Sigmoid colon (tissue), 7 donors: ENCODE results near the gene KMT2E. TPM values are rescaled to one million over a fixed set of nuclear protein-coding genes. Genes with fewer than 3 reads are reported as not detected.

Experiments used
- DNase-seq: peaks from one replicate; pipeline ENCODE4 v3.0.0-alpha.2; 2019
- H3K27ac ChIP-seq, 4 donors: fragments of 200-600 bp; sonication (generic); one replicate each; pipeline ENCODE4 v1.5.1; 2016 to 2019; ENCODE audit warnings: mild to moderate bottlenecking in 1 of 4
- H3K27me3 ChIP-seq, 3 donors: fragments of 200-600 bp; sonication (generic); one replicate each; pipeline ENCODE4 v1.5.1; 2019; ENCODE audit warnings: mild to moderate bottlenecking in 1 of 3
- H3K36me3 ChIP-seq, 4 donors: fragments of 200-600 bp; sonication (generic); one replicate each; pipeline ENCODE4 v1.5.1; 2016 to 2019
- H3K4me1 ChIP-seq, 4 donors: fragments of 200-600 bp; sonication (generic); one replicate each; pipeline ENCODE4 v1.5.1; 2017 to 2019
- H3K4me3 ChIP-seq, 4 donors: fragments of 200-600 bp; sonication (generic); one replicate each; pipeline ENCODE4 v1.5.1; 2017 to 2019; ENCODE audit warnings: mild to moderate bottlenecking in 2 of 4, moderate library complexity in 1 of 4
- H3K9me3 ChIP-seq, 4 donors: fragments of 200-600 bp in 3 of 4; sonication (generic) in 3 of 4; one replicate each; pipeline versions ENCODE4 v1.5.1 to v1.6.1; 2013 to 2019
- EP300 ChIP-seq, 4 donors: sonication (generic); formaldehyde crosslinking; IDR thresholded peaks; one replicate each; pipeline ENCODE4 v1.6.1; 2017; ENCODE audit warnings: antibody characterized with exemption in 4 of 4
- POLR2A ChIP-seq, 2 donors: fragments of 450-650 bp; IDR thresholded peaks; one replicate each; pipeline ENCODE4 v1.6.1; 2016; ENCODE audit warnings: antibody characterized with exemption in 2 of 2, mild to moderate bottlenecking in 2 of 2, moderate library complexity in 2 of 2
- POLR2AphosphoS5 ChIP-seq, 4 donors: sonication (generic); formaldehyde crosslinking; IDR thresholded peaks; one replicate each; pipeline ENCODE4 v1.6.1; 2017; ENCODE audit warnings: antibody characterized with exemption in 4 of 4
- WGBS, 2 donors: extraction: QIAGEN DNeasy Blood & Tissue Kit; methylation state at CpG; one replicate each; pipeline ENCODE4 v1.1.7; 2013; 5-methylcytosine and 5-hydroxymethylcytosine counted together
- intact Hi-C: fragments of 100-400 bp; cut with DNase I; formaldehyde crosslinking; loops from one replicate; pipeline ENCODE4 v1.15.1; 2023
- polyA plus RNA-seq, 3 donors: library from polyadenylated mRNA; stranded (reverse); fragments of 200-250 nt; gene quantifications; one replicate each; pipeline ENCODE4 v1.2.3, GENCODE V29; 2013
- total RNA-seq, 4 donors: library from RNA; depleted of rRNA; stranded (reverse); fragments of >200 nt; gene quantifications; one replicate each; pipeline ENCODE4 v1.1.0, GENCODE V29; 2016
- TF ChIP-seq, protein P1 (sequence below), 4 experiments: fragments of 450-650 bp in 3 of 4; fragments of 200-600 bp in 1 of 4; IDR thresholded peaks; one replicate each; pipeline ENCODE4 v1.5.1; 2016 to 2019; ENCODE audit warnings: antibody characterized with exemption in 4 of 4, mild to moderate bottlenecking in 3 of 4, moderate library complexity in 2 of 4
- donor health status: healthy with polysubstance abuse.
- donor health status: Bipolar disorder and iron deficiency.
- donor health status: healthy.

The KMT2E gene
- total and polyA plus RNA-seq, 7 donors, result 20.6 to 109 (median 84.7) TPM

DNA sequence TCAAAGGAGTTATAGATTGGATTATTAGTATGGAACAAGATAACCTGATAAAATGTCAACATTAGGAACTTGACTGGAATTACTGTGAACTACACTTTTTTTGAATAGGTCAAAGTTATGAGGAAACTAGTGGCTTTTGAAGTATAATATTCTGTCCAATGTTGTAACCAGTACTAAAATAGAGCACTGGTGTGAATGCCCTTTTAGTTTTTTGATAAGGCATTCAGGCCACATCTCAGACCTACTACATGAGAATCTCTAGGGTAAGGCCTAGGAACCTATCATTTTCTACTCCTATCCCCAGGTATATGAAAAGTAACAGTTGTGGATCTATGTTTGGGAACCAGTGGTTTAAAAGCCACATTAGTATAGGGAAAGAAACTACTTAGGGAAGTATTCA lies 16.4 kb downstream of the KMT2E start:
- Histone ChIP-seq H3K27me3 (no peaks in the 10 kb centered on the region), H3K4me1 (peaks cover 0 to 71% (median 52%) of the 10 kb centered on the region in 4 donors), H3K36me3 (no peaks in the 10 kb centered on the region), H3K4me3 (no peak overlapping the region), H3K27ac (no peak overlapping the region), H3K9me3 (no peaks in the 10 kb centered on the region)
- no peak for DNase-seq
- intact Hi-C loops, result no loop called here
- TF ChIP-seq POLR2A (IDR thresholded peaks at IDR 0.05) (no peak), POLR2AphosphoS5 (IDR thresholded peaks at IDR 0.05) (no peak), EP300 (IDR thresholded peaks at IDR 0.05) (no peak)
- TF ChIP-seq, protein P1, sequence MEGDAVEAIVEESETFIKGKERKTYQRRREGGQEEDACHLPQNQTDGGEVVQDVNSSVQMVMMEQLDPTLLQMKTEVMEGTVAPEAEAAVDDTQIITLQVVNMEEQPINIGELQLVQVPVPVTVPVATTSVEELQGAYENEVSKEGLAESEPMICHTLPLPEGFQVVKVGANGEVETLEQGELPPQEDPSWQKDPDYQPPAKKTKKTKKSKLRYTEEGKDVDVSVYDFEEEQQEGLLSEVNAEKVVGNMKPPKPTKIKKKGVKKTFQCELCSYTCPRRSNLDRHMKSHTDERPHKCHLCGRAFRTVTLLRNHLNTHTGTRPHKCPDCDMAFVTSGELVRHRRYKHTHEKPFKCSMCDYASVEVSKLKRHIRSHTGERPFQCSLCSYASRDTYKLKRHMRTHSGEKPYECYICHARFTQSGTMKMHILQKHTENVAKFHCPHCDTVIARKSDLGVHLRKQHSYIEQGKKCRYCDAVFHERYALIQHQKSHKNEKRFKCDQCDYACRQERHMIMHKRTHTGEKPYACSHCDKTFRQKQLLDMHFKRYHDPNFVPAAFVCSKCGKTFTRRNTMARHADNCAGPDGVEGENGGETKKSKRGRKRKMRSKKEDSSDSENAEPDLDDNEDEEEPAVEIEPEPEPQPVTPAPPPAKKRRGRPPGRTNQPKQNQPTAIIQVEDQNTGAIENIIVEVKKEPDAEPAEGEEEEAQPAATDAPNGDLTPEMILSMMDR (IDR thresholded peaks at IDR 0.05), result no peak

DNA sequence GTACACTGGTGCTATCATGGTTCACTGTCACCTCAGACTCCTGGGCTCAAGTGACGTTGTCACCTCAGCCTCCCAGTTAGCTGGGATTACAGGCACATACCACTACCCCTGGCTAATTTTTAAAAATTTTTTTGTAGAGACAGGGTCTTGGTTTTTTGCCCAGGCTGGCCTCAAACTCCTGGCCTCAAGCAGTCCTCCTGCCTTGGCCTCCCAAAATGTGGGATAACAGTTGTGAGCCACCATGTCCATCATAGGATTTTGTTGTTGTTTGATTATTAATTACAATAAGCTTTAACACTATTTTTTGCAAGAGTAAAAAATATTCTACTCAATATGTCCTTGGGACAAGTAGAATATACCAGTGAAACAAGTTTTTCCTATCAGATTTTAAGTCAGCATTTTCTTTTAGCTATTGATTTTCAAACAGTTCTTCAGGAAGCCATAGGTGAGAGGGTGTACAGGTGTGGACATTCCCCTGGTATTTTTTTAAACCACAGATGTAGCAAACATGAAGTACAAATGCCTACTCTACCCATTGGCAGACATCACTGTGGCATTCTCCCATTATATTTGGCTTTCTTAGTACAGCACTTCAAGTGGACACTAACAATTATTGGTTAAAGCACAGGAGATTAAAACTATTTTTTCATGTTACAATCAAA lies 18.7 kb downstream of the KMT2E start:
- no peak overlapping the region for H3K27ac ChIP-seq
- H3K36me3 ChIP-seq, result no peaks in the 10 kb centered on the region
- TF ChIP-seq, protein P1 (IDR thresholded peaks at IDR 0.05), result no peak
- TF ChIP-seq EP300 (IDR thresholded peaks at IDR 0.05) (no peak), POLR2A (IDR thresholded peaks at IDR 0.05) (no peak), POLR2AphosphoS5 (IDR thresholded peaks at IDR 0.05) (no peak)
- DNase-seq, result no peak
- no peaks in the 10 kb centered on the region for H3K27me3 ChIP-seq
- H3K4me3 ChIP-seq, result no peak overlapping the region
- peaks cover 0 to 66% (median 47%) of the 10 kb centered on the region in 4 donors for H3K4me1 ChIP-seq
- H3K9me3 ChIP-seq, result no peaks in the 10 kb centered on the region
- intact Hi-C loops, result no loop called here
- 95 to 98% methylated on average over 1 of the region's 1 CpG for WGBS, 2 donors

GRCh38 chr7:105035349-105035748 lies 21.3 kb downstream of the KMT2E start:
- DNase-seq, result no peak
- Histone ChIP-seq H3K36me3 (no peaks in the 10 kb centered on the region), H3K27ac (no peak overlapping the region), H3K27me3 (no peaks in the 10 kb centered on the region), H3K9me3 (no peaks in the 10 kb centered on the region), H3K4me3 (no peak overlapping the region), H3K4me1 (peaks cover 0 to 66% (median 47%) of the 10 kb centered on the region in 4 donors)
- WGBS, 2 donors, result 84 to 92% methylated on average over 5 of the region's 5 CpGs
- intact Hi-C loops, result no loop called here
- TF ChIP-seq POLR2A (IDR thresholded peaks at IDR 0.05) (no peak), POLR2AphosphoS5 (IDR thresholded peaks at IDR 0.05) (no peak), EP300 (IDR thresholded peaks at IDR 0.05) (no peak)
- TF ChIP-seq, protein P1 (IDR thresholded peaks at IDR 0.05), result no peak

- H3K9me3 ChIP-seq, result no peaks in the 10 kb centered on the region
- WGBS, 2 donors, result 44 to 76% methylated on average over 5 of the region's 5 CpGs
- TF ChIP-seq POLR2AphosphoS5 (IDR thresholded peaks at IDR 0.05) (no peak), POLR2A (IDR thresholded peaks at IDR 0.05) (no peak), EP300 (IDR thresholded peaks at IDR 0.05) (no peak)
- TF ChIP-seq, protein P1 (IDR thresholded peaks at IDR 0.05), result no peak
- H3K4me3 ChIP-seq, result no peak overlapping the region
- H3K4me1 ChIP-seq, result peaks cover 0 to 75% (median 52%) of the 10 kb centered on the region in 4 donors
- H3K27ac ChIP-seq, result peak overlapping the region in 1 of 4 donors; percentile 20
- no peak for DNase-seq
- intact Hi-C loops, result no loop called here
- peaks cover 0 to 9% (median 0%) of the 10 kb centered on the region in 4 donors for H3K36me3 ChIP-seq
- H3K27me3 ChIP-seq, result no peaks in the 10 kb centered on the region
These were observed 22.5 kb downstream of the KMT2E start for GRCh38 chr7:105036217-105037168.
